ENCODE measurements around the gene NGLY1. TPM values are rescaled to one million over a fixed set of nuclear protein-coding genes. Genes with fewer than 3 reads are reported as not detected.

The NGLY1 gene
- total and polyA plus RNA-seq, 4 donors, result 14.1 to 37.9 (median 28.1) TPM

DNA sequence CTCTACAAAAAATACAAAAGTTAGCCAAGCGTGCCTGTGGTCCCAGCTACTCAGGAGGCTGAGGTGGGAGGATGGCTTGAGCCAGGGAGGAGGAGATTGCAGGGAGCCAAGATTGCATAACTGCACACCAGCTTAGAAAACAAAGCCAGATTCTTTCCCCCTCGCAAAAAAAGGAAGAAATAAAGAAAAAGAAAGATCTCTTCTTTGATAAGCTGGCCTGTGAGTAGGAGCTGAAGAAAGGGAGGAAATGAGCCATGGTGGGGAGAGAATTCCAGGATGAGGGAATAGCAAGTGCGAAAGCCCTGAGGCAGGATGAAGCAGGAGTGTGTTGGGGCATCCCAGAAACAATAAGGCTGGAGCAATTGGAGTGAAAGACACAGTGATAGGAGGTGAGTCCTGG, 94.0 kb downstream of the NGLY1 start:
- Histone ChIP-seq H3K4me3 (ENCODE audit: low read length in 2 of 2) (no peak overlapping the region), H3K4me1 (ENCODE audit: control insufficient read depth in 1 of 2, insufficient read depth in 2 of 2, low read length in 2 of 2) (peaks cover 0 to 2% of the 10 kb centered on the region in 2 donors), H3K27me3 (ENCODE audit: control insufficient read depth in 1 of 2, insufficient read depth in 2 of 2, low read length in 1 of 2) (no peaks in the 10 kb centered on the region), H3K36me3 (ENCODE audit: control insufficient read depth in 1 of 2, insufficient read depth in 2 of 2, low read length in 1 of 2) (no peaks in the 10 kb centered on the region), H3K27ac (ENCODE audit: low read depth in 1 of 2, low read length in 2 of 2) (no peak overlapping the region), H3K9me3 (ENCODE audit: control insufficient read depth, low read length) (no peaks in the 10 kb centered on the region)
- WGBS, 2 donors, result 65 to 73% methylated on average over 3 of the region's 3 CpGs
- DNase-seq (no peak), ATAC-seq (ENCODE audit: low FRiP score) (no peak)
- intact Hi-C loops (cut with DNase I), result no loop called here

DNA sequence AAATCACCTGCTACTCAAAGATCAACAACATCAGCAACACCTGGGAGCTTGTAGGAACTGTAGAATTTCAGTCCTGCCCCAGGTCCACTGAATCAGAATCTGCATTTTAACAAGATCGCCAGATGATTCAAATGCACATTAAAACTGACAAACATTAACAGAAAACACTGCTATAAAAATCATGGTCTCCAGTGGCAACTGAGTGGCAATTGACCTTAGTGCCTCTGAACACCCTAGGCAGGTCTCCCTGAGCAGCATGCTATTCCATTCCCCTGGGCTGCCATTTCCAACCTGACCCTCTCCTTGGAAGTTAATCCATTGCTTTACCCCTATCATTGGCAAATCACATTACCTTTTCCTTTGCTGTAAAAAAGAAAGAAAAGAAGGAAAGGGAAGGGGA, 95.5 kb downstream of the NGLY1 start:
- Histone ChIP-seq H3K4me3 (ENCODE audit: low read length in 2 of 2) (no peak overlapping the region), H3K36me3 (ENCODE audit: control insufficient read depth in 1 of 2, insufficient read depth in 2 of 2, low read length in 1 of 2) (no peaks in the 10 kb centered on the region), H3K27ac (ENCODE audit: low read depth in 1 of 2, low read length in 2 of 2) (no peak overlapping the region), H3K9me3 (ENCODE audit: control insufficient read depth, low read length) (no peaks in the 10 kb centered on the region), H3K4me1 (ENCODE audit: control insufficient read depth in 1 of 2, insufficient read depth in 2 of 2, low read length in 2 of 2) (peaks cover 0 to 2% of the 10 kb centered on the region in 2 donors), H3K27me3 (ENCODE audit: control insufficient read depth in 1 of 2, insufficient read depth in 2 of 2, low read length in 1 of 2) (no peaks in the 10 kb centered on the region)
- WGBS, 2 donors, result 93 to 95% methylated on average over 1 of the region's 1 CpG
- DNase-seq (no peak), ATAC-seq (ENCODE audit: low FRiP score) (no peak)
- intact Hi-C loops (cut with DNase I), result no loop called here

DNA sequence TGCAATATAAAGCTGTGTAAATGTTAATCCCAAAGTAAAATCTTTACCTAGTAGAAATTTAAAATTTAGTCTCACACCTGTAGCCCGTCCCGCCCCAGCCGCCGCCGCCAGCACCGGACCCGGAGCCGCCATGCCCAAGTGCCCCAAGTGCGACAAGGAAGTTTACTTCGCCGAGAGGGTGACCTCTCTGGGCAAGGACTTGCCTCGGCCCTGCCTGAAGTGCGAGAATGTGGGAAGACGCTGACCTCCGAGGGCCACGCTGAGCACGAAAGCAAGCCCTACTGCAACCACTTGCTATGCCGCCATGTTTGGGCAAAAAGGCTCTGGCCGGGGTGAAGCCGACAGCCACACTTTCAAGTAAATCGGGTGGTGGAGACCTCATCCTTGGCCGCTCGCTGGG, 96.5 kb downstream of the NGLY1 start:
- no peaks in the 10 kb centered on the region for H3K9me3 ChIP-seq (ENCODE audit: control insufficient read depth, low read length)
- H3K4me1 ChIP-seq (ENCODE audit: control insufficient read depth in 1 of 2, insufficient read depth in 2 of 2, low read length in 2 of 2), result peaks cover 0 to 2% of the 10 kb centered on the region in 2 donors
- WGBS, 2 donors, result 96 to 97% methylated on average over 23 of the region's 23 CpGs
- H3K4me3 ChIP-seq (ENCODE audit: low read length in 2 of 2), result no peak overlapping the region
- DNase-seq (no peak), ATAC-seq (ENCODE audit: low FRiP score) (no peak)
- intact Hi-C loops (cut with DNase I), result no loop called here
- H3K27ac ChIP-seq (ENCODE audit: low read depth in 1 of 2, low read length in 2 of 2), result no peak overlapping the region
- H3K36me3 ChIP-seq (ENCODE audit: control insufficient read depth in 1 of 2, insufficient read depth in 2 of 2, low read length in 1 of 2), result no peaks in the 10 kb centered on the region
- H3K27me3 ChIP-seq (ENCODE audit: control insufficient read depth in 1 of 2, insufficient read depth in 2 of 2, low read length in 1 of 2), result no peaks in the 10 kb centered on the region

DNA sequence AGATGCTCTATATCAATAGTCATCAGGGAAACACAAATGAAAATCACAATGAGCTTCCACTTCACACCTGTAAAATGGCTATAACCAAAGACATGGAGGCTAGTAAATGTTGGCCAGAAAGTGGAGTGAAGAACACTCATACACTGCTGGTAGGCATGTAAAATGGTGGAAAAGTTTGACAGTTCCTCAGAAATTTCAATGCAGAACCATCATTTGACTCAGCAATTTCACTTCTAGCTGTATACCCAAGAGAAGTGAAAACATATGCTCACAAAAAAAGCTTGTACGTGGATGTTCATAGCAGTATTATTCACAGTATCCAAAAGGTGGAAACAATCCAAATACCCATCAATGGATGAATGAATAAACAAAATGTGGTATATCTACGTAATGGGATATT, 99.4 kb downstream of the NGLY1 start:
- ATAC-seq (ENCODE audit: low FRiP score) (no peak), DNase-seq (no peak)
- H3K27me3 ChIP-seq (ENCODE audit: control insufficient read depth in 1 of 2, insufficient read depth in 2 of 2, low read length in 1 of 2), result no peaks in the 10 kb centered on the region
- H3K36me3 ChIP-seq (ENCODE audit: control insufficient read depth in 1 of 2, insufficient read depth in 2 of 2, low read length in 1 of 2), result no peaks in the 10 kb centered on the region
- WGBS, 2 donors, result 95 to 97% methylated on average over 2 of the region's 2 CpGs
- H3K4me3 ChIP-seq (ENCODE audit: low read length in 2 of 2), result no peak overlapping the region
- intact Hi-C loops (cut with DNase I), result no loop called here
- H3K27ac ChIP-seq (ENCODE audit: low read depth in 1 of 2, low read length in 2 of 2), result no peak overlapping the region
- H3K4me1 ChIP-seq (ENCODE audit: control insufficient read depth in 1 of 2, insufficient read depth in 2 of 2, low read length in 2 of 2), result peaks cover 0 to 2% of the 10 kb centered on the region in 2 donors
- H3K9me3 ChIP-seq (ENCODE audit: control insufficient read depth, low read length), result no peaks in the 10 kb centered on the region

DNA sequence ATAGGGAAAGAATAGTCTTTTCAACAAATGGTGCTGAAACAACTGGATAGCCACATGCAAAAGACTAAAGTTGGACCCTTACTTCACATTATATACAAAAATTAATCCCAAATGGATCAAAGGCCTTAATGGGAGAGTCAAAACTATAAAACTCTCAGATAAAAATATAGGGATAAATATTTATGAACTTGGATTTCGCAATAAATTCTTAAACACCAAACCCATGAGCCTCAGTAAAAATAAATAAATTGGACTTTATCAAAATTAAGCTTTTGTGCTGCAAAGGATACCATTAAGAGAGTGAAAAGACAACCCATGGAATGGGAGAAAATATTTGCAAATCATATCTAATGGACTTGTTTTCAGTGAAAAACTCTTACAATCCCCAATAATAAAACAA, 99.8 kb downstream of the NGLY1 start:
- no peak for ATAC-seq (ENCODE audit: low FRiP score)
- Histone ChIP-seq H3K9me3 (ENCODE audit: control insufficient read depth, low read length) (no peaks in the 10 kb centered on the region), H3K27me3 (ENCODE audit: control insufficient read depth in 1 of 2, insufficient read depth in 2 of 2, low read length in 1 of 2) (no peaks in the 10 kb centered on the region), H3K27ac (ENCODE audit: low read depth in 1 of 2, low read length in 2 of 2) (no peak overlapping the region), H3K4me3 (ENCODE audit: low read length in 2 of 2) (no peak overlapping the region), H3K4me1 (ENCODE audit: control insufficient read depth in 1 of 2, insufficient read depth in 2 of 2, low read length in 2 of 2) (peaks cover 0 to 2% of the 10 kb centered on the region in 2 donors), H3K36me3 (ENCODE audit: control insufficient read depth in 1 of 2, insufficient read depth in 2 of 2, low read length in 1 of 2) (no peaks in the 10 kb centered on the region)
- 98 to 100% methylated on average over 1 of the region's 1 CpG for WGBS, 2 donors
- intact Hi-C loops (cut with DNase I), result no loop called here
- DNase-seq, result no peak

DNA sequence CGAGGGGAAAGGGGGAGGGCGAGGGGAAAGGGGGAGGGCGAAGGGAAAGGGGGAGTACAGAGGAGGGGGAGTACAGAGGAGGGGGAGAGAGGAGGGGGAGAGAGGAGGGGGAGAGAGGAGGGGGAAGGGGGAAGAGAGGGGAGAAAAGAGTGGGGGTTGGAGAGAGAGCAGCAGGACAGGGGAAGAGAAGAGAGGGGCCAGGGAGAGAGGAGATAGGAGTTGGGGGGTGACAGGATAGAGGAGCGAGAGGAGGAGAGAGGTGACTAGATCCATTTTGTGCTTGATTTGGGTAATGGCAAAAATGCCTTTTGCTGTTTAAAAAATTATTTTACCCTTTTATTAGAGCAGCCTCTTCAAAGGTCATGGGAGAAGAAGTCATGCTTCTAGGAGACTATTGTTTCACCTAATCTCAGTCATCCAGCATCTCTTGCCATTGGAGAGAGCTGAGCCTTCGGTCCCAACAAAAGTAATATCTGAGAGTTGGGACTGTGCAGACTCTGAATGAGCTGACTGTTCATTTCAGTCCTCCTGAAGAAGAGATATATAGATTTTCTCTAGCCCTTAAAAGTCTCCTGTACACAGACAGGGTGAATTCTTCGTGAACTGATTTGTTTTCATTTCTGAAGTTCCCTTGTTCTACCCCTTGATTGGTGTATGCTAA, 103.5 kb downstream of the NGLY1 start:
- intact Hi-C loops (cut with DNase I), result loop anchor here in 1 of 2 donors (10.0 kb wide), 1 partner anchor 75 kb away; no protein-coding TSS in a partner anchor
- ATAC-seq (ENCODE audit: low FRiP score) (no peak), DNase-seq (no peak)
- Histone ChIP-seq H3K27me3 (ENCODE audit: control insufficient read depth in 1 of 2, insufficient read depth in 2 of 2, low read length in 1 of 2) (no peaks in the 10 kb centered on the region), H3K9me3 (ENCODE audit: control insufficient read depth, low read length) (no peaks in the 10 kb centered on the region), H3K27ac (ENCODE audit: low read depth in 1 of 2, low read length in 2 of 2) (no peak overlapping the region), H3K4me3 (ENCODE audit: low read length in 2 of 2) (no peak overlapping the region), H3K36me3 (ENCODE audit: control insufficient read depth in 1 of 2, insufficient read depth in 2 of 2, low read length in 1 of 2) (no peaks in the 10 kb centered on the region), H3K4me1 (ENCODE audit: control insufficient read depth in 1 of 2, insufficient read depth in 2 of 2, low read length in 2 of 2) (no peaks in the 10 kb centered on the region)
- 94 to 95% methylated on average over 4 to 6 of the region's 6 CpGs for WGBS, 2 donors

DNA sequence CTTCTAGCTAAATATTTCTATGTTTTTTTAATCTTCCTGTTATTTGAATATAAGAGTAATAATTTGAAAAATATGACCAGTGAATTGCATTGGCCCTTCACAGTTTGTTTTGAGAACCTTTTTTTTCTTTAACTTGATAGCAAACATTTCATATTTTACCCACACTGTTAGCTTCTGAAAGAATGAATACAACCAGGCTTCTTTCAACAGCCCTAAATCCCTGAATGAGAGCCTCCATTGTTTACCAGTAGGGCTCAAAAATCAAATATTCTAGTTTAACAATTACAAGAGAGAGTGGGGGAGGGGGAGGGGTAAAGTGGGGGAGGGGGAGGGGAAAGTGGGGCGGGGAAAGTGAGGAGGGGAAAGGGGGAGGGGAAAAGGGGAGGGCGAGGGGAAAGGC, 104.1 kb downstream of the NGLY1 start:
- H3K9me3 ChIP-seq (ENCODE audit: control insufficient read depth, low read length), result no peaks in the 10 kb centered on the region
- no peaks in the 10 kb centered on the region for H3K36me3 ChIP-seq (ENCODE audit: control insufficient read depth in 1 of 2, insufficient read depth in 2 of 2, low read length in 1 of 2)
- no peaks in the 10 kb centered on the region for H3K27me3 ChIP-seq (ENCODE audit: control insufficient read depth in 1 of 2, insufficient read depth in 2 of 2, low read length in 1 of 2)
- no peak overlapping the region for H3K4me3 ChIP-seq (ENCODE audit: low read length in 2 of 2)
- ATAC-seq (ENCODE audit: low FRiP score) (no peak), DNase-seq (no peak)
- H3K4me1 ChIP-seq (ENCODE audit: control insufficient read depth in 1 of 2, insufficient read depth in 2 of 2, low read length in 2 of 2), result no peaks in the 10 kb centered on the region
- WGBS, 2 donors, result 67 to 87% methylated on average over 2 of the region's 2 CpGs
- no peak overlapping the region for H3K27ac ChIP-seq (ENCODE audit: low read depth in 1 of 2, low read length in 2 of 2)
- intact Hi-C loops (cut with DNase I), result loop anchor here in 1 of 2 donors (10.0 kb wide), 1 partner anchor 76 kb away; no protein-coding TSS in a partner anchor

DNA sequence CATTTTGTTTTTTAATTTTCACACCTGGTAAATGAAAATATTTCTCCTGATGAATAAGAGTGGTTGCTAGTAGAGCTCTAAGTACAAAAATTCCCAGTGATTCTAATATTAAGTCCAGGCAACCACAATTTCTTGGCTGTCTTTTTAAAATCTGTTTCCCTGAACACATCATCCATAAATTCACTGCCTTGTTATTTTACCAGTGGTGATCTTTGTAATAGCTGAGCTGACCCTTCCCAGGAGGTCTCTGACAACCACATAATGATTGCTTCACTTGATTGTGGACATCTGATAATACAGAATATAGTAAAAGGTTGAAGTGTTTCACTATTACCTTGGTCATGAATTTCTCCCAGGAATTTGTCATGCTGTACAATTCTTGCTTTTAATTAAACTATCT, 104.7 kb downstream of the NGLY1 start:
- no peak overlapping the region for H3K4me3 ChIP-seq (ENCODE audit: low read length in 2 of 2)
- H3K9me3 ChIP-seq (ENCODE audit: control insufficient read depth, low read length), result no peaks in the 10 kb centered on the region
- ATAC-seq (ENCODE audit: low FRiP score) (no peak), DNase-seq (no peak)
- H3K27me3 ChIP-seq (ENCODE audit: control insufficient read depth in 1 of 2, insufficient read depth in 2 of 2, low read length in 1 of 2), result no peaks in the 10 kb centered on the region
- no peak overlapping the region for H3K27ac ChIP-seq (ENCODE audit: low read depth in 1 of 2, low read length in 2 of 2)
- no peaks in the 10 kb centered on the region for H3K36me3 ChIP-seq (ENCODE audit: control insufficient read depth in 1 of 2, insufficient read depth in 2 of 2, low read length in 1 of 2)
- intact Hi-C loops (cut with DNase I), result loop anchor here in 1 of 2 donors (10.0 kb wide), 1 partner anchor 76 kb away; no protein-coding TSS in a partner anchor
- H3K4me1 ChIP-seq (ENCODE audit: control insufficient read depth in 1 of 2, insufficient read depth in 2 of 2, low read length in 2 of 2), result no peaks in the 10 kb centered on the region

DNA sequence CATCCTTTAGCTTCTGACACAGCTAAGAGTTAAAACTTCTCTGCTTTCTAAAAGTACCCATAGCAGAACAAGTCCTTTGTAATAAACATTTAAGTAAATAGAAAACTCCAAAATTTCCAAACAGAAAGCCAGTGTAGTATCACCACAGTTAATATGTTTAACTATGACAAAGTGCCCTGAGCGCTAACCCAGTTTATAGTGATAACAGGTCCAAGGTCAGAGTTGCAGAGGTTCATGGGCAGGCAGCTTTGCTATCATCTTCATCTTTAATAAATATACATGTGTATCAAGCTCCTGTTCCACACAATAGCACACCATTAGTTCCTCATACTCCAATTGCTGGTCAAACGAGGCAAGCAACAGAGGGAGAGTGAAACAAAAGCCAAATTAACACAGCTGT, 106.1 kb downstream of the NGLY1 start:
- WGBS, 2 donors, result 89 to 95% methylated on average over 2 of the region's 2 CpGs
- H3K36me3 ChIP-seq (ENCODE audit: control insufficient read depth in 1 of 2, insufficient read depth in 2 of 2, low read length in 1 of 2), result no peaks in the 10 kb centered on the region
- ATAC-seq (ENCODE audit: low FRiP score) (no peak), DNase-seq (no peak)
- no peak overlapping the region for H3K27ac ChIP-seq (ENCODE audit: low read depth in 1 of 2, low read length in 2 of 2)
- H3K4me1 ChIP-seq (ENCODE audit: control insufficient read depth in 1 of 2, insufficient read depth in 2 of 2, low read length in 2 of 2), result no peaks in the 10 kb centered on the region
- H3K9me3 ChIP-seq (ENCODE audit: control insufficient read depth, low read length), result no peaks in the 10 kb centered on the region
- intact Hi-C loops (cut with DNase I), result loop anchor here in 1 of 2 donors (10.0 kb wide), 1 partner anchor 78 kb away; no protein-coding TSS in a partner anchor
- no peak overlapping the region for H3K4me3 ChIP-seq (ENCODE audit: low read length in 2 of 2)
- no peaks in the 10 kb centered on the region for H3K27me3 ChIP-seq (ENCODE audit: control insufficient read depth in 1 of 2, insufficient read depth in 2 of 2, low read length in 1 of 2)
